Lower leg skin (tissue), 4 donors: ENCODE results near the gene PPFIA1. TPM values are rescaled to one million over a fixed set of nuclear protein-coding genes. Genes with fewer than 3 reads are reported as not detected.

Source experiments
- DNase-seq, 2 donors: peaks; one replicate each; pipeline ENCODE4 v3.0.0-alpha.2; 2019; ENCODE audit warnings: low spot score in 2 of 2
- H3K4me3 ChIP-seq: fragments of 200-600 bp; sonication (generic); 2 replicates; pipeline ENCODE4 v1.5.1; 2017; ENCODE audit warnings: mild to moderate bottlenecking, low read depth; ENCODE audit not compliant: poor library complexity, severe bottlenecking
- POLR2A ChIP-seq, 2 donors: fragments of 450-650 bp; IDR thresholded peaks; one replicate each; pipeline ENCODE4 v1.6.1; 2016 to 2017; ENCODE audit warnings: antibody characterized with exemption in 2 of 2, mild to moderate bottlenecking in 1 of 2, moderate library complexity in 1 of 2
- WGBS, 2 donors: methylation state at CpG; one replicate each; pipeline ENCODE4 v1.1.5; 2018; 5-methylcytosine and 5-hydroxymethylcytosine counted together
- intact Hi-C: fragments of 100-400 bp; cut with DNase I; formaldehyde crosslinking; loops from one replicate; pipeline ENCODE4 v1.15.0; 2023; ENCODE audit warnings: low total_unique reads
- total RNA-seq, 4 donors: library from RNA; depleted of rRNA; stranded (reverse); fragments of >200 nt; gene quantifications; one replicate each; pipeline ENCODE4 v1.1.0, GENCODE V29; 2016
- TF ChIP-seq, protein P1 (sequence below), 3 donors: fragments of 450-650 bp; IDR thresholded peaks; one replicate each; pipeline ENCODE4 v1.5.1; 2016; ENCODE audit warnings: antibody characterized with exemption in 3 of 3, mild to moderate bottlenecking in 3 of 3, moderate library complexity in 2 of 3

PPFIA1 gene
- total RNA-seq, 4 donors from 2014 or later = 31.9 to 61.7 (median 48.5) TPM

DNA sequence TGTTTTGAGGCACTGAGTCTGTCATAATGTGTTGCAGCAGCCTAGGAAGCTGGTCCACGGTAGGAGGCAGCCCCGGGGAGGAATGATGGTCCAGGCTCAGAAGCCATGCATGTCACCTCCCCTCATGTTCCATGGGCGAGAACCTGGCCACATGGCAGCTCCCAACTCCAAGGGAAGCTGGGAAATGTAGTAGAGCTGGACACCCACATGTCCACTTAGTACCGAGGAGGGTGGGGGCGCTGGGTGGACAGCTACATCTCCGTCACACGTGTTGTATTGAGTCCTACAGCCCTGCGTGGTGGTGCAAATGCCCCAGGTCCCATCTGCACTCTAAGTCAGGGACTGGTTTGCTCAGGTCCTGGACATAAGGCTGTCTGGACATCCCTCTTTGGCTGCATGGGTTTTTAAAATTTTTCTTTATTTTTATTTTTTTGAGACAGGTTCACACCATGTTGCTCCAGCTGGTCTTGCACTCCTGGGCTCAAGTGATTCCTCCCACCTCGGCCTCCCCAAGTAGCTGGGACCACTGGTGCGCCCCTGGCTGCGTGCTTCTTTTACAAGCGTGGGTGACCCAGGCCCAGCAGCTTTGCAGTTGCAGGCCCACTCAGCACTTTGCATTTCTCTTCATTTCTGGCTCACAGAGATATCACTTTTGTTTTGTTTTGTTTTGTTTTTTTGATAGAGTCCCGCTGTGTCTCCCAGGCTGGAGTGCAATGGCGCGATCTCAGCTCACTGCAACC, 123.9 kb downstream of the PPFIA1 start:
- no peak for DNase-seq
- TF ChIP-seq POLR2A (IDR thresholded peaks at IDR 0.05) = no peak
- TF ChIP-seq, protein P1, sequence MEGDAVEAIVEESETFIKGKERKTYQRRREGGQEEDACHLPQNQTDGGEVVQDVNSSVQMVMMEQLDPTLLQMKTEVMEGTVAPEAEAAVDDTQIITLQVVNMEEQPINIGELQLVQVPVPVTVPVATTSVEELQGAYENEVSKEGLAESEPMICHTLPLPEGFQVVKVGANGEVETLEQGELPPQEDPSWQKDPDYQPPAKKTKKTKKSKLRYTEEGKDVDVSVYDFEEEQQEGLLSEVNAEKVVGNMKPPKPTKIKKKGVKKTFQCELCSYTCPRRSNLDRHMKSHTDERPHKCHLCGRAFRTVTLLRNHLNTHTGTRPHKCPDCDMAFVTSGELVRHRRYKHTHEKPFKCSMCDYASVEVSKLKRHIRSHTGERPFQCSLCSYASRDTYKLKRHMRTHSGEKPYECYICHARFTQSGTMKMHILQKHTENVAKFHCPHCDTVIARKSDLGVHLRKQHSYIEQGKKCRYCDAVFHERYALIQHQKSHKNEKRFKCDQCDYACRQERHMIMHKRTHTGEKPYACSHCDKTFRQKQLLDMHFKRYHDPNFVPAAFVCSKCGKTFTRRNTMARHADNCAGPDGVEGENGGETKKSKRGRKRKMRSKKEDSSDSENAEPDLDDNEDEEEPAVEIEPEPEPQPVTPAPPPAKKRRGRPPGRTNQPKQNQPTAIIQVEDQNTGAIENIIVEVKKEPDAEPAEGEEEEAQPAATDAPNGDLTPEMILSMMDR (IDR thresholded peaks at IDR 0.05) = no peak
- intact Hi-C loops = no loop called here
- H3K4me3 ChIP-seq = no peak overlapping the region
- WGBS, 2 donors = 91 to 96% methylated on average over 15 of the region's 15 CpGs

DNA sequence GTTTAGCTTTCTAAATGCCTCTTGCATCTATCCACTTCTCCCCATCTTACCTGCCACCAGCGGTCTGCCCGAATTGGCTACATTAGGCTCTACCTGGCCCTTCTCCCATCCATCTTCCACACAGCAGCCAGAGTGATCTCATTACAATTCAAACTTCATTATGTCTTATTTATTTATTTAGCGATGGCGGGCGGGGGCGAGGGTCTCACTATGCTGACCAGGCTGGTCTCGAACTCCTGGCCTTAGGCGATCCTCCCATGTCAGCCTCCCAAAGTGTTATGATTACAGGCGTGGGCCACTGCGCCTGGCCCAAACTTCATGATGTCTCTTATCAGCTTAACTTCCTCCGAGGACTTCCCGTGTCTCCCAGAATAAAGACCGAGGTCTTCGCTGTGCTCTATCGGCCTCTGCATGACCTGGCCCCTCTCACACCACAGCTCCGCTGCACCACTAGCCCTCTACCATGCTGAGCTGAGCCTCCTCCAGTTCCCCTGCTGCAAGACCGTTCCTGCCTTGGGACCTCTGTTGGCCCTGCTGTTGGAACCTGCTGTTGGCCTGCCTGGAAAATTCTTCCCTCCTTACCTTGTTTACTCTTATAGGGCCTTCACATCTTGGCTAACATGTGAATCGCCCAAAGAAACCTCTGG, 127.0 kb downstream of the PPFIA1 start:
- WGBS, 2 donors = 35 to 56% methylated on average over 18 of the region's 18 CpGs
- intact Hi-C loops = no loop called here
- H3K4me3 ChIP-seq = peak overlapping the region; percentile 94
- TF ChIP-seq, protein P1 (IDR thresholded peaks at IDR 0.05) = no peak
- no peak for TF ChIP-seq POLR2A (IDR thresholded peaks at IDR 0.05)
- DNase-seq = no peak

DNA sequence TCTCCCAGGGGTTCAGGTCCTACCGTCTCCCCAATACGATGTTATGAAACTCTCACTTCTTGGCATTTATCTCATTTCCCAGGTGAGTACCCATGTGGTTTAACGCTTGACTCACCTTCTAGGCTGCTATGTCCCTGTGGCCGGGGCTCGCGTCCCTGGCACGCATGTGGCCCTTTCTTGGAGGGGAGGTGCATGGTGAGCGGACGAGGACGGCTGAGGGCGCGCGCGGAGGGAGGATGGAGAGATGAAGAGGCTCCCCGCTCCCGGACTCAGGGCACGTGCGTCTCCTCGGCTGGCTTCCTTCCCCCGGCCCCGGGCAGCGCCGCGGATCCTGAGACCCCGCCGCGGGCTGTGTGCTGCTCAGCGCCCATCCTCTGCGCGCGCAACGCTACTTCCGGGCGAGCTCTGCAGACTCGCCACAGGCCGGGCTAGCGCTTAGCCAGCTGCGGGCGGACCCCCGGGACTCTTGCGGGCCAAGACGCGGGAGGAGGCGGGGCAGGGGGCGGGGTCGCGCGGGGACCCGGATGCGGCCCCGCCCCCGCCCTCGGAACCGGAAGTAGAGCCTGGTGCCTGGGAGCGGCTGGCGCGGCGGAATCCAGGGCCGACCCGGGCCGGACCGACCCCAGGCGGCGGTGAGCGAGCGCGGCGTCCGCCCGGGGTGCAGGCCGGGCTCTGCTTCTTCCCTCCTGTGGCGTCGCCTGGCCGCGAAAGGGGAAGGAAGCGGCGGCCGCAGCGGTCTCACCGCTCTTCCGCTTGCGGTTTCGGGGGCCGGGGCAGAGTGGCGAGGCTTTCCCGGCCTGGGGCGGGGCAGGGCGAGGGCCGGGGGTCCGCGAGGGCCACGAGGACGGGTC, 127.7 kb downstream of the PPFIA1 start, which contains the start of gene CTTN:
Gene CTTN, plus strand, starts transcription at position 547 of the 851 bp plus-strand sequence. CDS start 8,769 bp downstream, outside the sequence.
- TF ChIP-seq, protein P1 (IDR thresholded peaks at IDR 0.05) = no peak
- no peak for TF ChIP-seq POLR2A (IDR thresholded peaks at IDR 0.05)
- intact Hi-C loops = no loop called here
- peak; percentile 55 to 95 for DNase-seq
- peak within 1 kb of the TSS; percentile 94 for H3K4me3 ChIP-seq
- WGBS, 2 donors = 0 to 1% methylated on average over 14 to 75 of the region's 93 CpGs

DNA sequence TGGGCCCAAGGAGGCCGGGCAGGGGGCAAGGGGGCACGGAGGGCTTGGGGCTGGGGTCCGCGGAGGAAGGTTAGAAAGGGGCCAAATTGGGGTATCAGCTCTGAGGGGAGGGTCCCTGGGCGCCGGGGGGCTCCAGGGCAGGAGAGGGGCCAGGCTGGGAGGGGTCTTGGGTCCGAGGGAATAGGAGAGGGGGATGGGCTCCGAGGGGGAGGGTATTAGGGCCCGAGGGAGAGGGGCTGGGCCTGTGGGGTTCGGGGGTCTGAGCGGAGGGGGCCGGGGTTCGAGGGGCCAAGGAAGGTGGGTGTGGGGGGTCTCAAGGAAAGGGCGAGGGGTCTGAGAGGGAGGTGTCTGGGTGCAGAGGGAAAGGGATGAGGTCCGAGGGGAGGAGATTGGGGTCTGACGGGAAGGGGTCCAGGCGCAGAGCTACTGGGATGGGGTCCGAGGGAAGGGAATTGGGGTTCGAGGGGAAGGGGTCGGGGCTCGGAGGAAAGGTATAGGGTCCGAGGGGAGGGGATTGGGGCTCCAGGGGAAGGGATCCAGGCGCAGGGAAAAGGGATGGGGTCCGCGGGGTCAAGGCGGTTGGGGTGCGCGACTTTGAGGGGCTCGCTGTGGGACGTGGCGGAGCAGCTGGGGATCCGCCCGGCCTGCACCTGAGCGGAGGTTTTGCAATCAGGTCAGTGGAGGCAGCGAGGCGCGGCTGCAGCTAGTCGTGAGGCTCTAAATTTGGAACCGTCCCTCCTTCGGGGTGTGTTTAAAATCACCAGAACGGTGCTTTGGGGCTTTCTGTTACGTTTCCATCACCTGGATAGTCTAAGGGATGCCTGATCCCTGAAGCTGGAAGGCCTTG, 128.6 kb downstream of the PPFIA1 start:
- intact Hi-C loops = no loop called here
- 1 to 2% methylated on average over 39 to 42 of the region's 42 CpGs for WGBS, 2 donors
- no peak for TF ChIP-seq POLR2A (IDR thresholded peaks at IDR 0.05)
- TF ChIP-seq, protein P1 (IDR thresholded peaks at IDR 0.05) = no peak
- no peak for DNase-seq
- peak overlapping the region; percentile 94 for H3K4me3 ChIP-seq

DNA sequence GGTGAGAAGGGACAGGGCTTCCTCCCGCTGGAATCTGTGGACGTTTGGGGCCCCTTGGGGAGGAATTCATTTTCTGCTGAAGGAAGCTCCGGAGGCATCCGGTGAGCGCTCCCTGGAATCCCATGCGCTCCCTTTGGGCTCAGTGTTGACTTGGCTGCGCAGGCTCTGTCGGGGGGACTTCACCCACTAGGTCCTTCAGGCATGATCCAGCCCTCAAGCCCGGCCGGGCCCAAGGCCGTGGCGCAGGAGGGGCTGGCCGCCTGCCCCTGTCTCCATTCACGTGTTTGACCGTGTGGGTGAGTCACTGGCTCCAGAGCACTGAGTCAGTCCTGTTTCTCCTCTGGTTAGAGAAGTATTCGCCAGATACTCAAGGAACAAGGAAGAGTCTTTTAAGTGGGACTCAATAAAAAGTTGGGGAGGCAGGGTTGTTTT, 129.2 kb downstream of the PPFIA1 start:
- DNase-seq = peak; percentile 82 to 97
- peak overlapping the region; percentile 94 for H3K4me3 ChIP-seq
- no peak for TF ChIP-seq POLR2A (IDR thresholded peaks at IDR 0.05)
- TF ChIP-seq, protein P1 (IDR thresholded peaks at IDR 0.05) = no peak
- intact Hi-C loops = no loop called here
- WGBS, 2 donors = 3 to 4% methylated on average over 12 to 16 of the region's 16 CpGs
